GM18858 (cell line): Measurements from ENCODE around the gene ZNF511.
"Not testable (repeated sequence)": the region's sequence is repeated elsewhere in the genome, so short reads cannot be mapped to it uniquely, and the experiment has no call there.

Source experiments
- ATAC-seq: cut with Tn5 transposase; IDR thresholded peaks from one replicate; pipeline ENCODE4 v1.9.1; 2021; ENCODE audit not compliant: unreplicated experiment

ZNF511 gene, protein sequence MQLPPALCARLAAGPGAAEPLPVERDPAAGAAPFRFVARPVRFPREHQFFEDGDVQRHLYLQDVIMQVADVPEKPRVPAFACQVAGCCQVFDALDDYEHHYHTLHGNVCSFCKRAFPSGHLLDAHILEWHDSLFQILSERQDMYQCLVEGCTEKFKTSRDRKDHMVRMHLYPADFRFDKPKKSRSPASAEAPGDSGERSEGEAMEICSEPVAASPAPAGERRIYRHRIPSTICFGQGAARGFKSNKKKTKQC

DNA sequence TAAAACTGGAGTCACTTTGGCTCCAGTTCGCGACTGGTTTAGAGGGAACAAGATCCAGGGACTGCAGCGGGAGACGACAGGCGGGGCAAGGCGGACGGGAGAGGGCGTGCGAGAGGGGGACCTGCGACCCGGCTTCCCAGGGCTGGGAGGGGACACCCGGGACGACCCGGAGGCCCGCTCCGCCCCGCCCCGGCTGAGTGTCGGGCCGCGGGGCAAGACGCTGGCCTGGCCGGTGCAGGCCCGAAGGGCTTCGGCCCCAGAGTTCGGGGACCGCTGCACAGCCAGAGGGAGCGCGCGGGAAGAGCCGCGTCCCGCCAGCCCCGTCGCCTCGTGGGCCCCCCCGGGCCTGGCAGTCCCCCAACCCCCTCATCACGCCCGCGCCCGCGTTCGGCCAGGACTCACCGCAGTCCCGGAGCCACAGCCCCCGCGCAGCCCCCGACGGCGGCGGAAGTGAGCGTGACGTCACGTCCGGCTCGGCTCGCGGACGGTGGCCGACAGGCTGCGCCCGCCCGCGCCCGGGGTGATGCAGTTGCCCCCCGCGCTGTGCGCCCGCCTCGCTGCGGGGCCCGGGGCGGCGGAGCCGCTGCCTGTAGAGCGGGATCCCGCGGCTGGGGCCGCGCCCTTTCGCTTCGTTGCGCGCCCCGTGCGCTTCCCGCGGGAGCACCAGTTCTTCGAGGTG, at the start of gene ZNF511, which contains the start of gene TUBGCP2:
Gene ZNF511, plus strand, starts transcription at position 494 of the 679 bp plus-strand sequence. Its CDS starts 30 bp downstream, at position 524.
Gene TUBGCP2, minus strand, starts transcription at position 452 of the 679 bp plus-strand sequence. CDS start 5,931 bp downstream, outside the sequence.
- ATAC-seq: peak; percentile 58

- ATAC-seq: no peak
These were observed 49.1 kb upstream of the ZNF511 start for GRCh38 chr10:133259602-133259989.

- ATAC-seq: peak; percentile 37
These were observed 47.6 kb upstream of the ZNF511 start for GRCh38 chr10:133260895-133261725.

- ATAC-seq: peak; percentile 27
These were observed 46.9 kb upstream of the ZNF511 start for GRCh38 chr10:133261726-133262325.

DNA sequence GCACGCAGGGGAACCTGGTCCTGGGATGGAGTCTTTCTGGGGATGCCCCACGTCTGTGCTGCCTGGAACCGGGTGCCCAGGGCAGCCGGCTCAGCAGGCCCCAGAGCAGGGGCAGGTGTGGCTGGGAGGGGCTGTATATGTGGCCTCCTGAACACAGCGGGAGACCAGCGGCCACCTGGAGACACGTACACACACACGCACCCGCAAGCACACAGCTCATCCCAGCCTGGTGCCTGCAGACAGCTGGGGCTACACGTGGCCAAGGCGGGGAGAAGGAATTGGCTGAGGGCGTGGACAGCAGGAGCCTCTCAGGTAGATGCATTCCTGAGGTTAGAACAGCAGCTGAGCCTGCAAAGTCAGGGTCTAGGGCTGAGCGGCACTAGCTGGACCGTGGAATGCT, 46.0 kb upstream of the ZNF511 start:
- ATAC-seq: no peak

GRCh38 chr10:133263674-133264073, 45.0 kb upstream of the ZNF511 start:
- no peak for ATAC-seq

DNA sequence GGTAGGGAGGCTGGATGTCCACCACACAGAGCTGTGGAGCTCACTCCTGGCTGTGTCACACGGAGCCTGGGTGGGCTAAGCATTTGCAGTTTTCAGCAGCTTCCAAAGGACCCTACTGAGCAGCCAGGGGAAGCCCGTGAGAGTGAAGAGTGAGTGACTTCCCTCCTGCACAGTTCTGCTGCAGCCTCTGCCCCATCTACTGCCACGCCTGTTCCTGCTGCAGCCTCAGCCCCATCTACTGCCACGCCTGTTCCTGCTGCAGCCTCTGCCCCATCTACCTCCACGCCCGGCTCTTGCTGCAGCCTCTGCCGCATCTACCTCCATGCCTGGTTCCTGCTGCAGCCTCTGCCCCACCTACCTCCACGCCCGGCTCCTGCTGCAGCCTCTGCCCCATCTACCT, 44.3 kb upstream of the ZNF511 start:
- no peak for ATAC-seq

DNA sequence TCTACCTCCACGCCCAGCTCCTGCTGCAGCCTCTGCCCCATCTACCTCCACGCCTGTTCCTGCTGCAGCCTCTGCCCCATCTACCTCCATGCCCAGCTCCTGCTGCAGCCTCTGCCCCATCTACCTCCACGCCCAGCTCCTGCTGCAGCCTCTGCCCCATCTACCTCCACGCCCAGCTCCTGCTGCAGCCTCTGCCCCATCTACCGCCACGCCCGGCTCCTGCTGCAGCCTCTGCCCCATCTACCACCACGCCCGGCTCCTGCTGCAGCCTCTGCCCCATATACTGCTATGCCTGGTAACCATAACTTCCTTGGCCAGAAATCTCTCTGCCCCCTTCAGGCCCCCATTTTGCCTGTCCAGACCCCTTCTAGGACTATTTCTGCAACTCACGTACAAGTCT, 43.7 kb upstream of the ZNF511 start:
- not testable (repeated sequence) for ATAC-seq

DNA sequence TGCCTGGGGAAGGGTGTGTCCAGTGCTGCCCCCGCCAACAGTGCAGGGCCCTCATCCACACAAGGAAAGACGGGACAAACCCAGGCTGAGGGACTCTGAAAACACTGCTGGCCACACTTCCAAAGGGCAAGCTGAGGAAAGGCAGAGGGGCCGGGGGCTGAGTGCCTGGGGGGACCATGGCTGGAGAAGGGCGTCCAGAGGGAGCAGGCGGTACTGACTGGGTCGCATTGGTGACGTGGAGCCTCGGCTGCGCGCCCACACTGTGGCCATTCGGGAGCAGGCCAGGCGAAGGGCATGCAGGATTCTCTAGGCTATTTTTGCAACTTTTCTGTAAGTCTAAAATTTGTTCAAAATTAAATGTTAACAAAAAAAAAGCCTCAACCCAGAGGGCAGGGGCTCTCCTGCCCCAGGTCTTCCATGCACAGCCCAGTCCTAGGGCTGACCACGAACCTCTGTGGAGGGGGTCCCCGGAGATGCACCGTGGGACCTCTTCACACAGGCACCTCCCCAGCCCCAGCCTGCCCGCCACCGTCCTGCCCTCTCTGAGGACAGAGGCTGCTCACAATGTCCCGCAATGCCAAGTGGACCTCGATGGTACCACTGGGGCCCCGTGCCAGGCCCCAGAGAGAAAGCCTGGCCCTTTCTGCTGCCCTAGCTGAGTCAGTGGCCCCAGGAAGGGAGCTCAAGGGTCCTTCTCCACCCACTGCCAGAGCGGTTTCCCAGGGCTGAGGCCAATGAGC, 42.5 kb upstream of the ZNF511 start:
- ATAC-seq: no peak

DNA sequence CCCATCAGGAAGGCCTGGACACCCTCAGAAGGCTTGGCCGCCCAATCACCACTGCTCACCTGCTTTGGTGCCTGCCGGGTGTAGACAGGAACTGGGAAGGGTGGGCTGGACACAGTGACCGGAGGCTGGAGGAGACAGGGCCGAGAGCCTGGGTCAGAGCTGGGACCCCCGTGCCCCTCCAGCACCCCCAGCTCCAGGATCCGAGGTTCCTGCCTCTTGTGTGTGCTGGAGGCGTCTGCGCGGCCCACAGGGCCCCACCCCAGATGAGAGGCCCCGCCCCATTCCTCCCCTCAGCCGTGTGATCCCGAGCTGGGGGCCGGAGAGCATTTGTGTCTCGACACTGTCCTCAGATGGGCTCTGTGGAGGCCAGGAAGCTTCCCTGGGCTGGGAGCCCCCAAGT, 41.4 kb upstream of the ZNF511 start:
- no peak for ATAC-seq

- ATAC-seq: no peak
These were observed 40.9 kb upstream of the ZNF511 start for GRCh38 chr10:133267829-133268228.

GRCh38 chr10:133268532-133268931, 40.2 kb upstream of the ZNF511 start:
- no peak for ATAC-seq

DNA sequence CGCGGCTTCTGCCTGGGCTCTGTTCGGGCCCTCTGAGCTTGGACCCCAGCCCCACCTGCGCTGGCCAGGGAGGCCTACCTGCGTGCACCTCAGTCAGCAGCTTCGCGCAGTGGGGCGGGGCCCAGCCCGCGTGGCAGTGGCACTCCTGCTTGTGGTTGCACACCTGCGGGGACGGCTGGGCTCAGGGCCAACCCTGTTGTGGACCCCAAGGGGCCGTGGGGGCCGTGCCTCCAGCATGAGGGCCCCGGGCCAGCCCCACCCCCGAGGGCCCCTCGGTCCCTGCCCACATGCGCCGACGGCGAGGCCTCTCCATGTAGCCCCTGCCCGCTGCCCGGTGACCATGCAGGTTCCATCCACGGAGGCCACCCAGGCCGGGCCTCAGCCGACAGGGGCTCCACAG, 39.3 kb upstream of the ZNF511 start:
- no peak for ATAC-seq

GRCh38 chr10:133270204-133270603, 38.5 kb upstream of the ZNF511 start:
- no peak for ATAC-seq

DNA sequence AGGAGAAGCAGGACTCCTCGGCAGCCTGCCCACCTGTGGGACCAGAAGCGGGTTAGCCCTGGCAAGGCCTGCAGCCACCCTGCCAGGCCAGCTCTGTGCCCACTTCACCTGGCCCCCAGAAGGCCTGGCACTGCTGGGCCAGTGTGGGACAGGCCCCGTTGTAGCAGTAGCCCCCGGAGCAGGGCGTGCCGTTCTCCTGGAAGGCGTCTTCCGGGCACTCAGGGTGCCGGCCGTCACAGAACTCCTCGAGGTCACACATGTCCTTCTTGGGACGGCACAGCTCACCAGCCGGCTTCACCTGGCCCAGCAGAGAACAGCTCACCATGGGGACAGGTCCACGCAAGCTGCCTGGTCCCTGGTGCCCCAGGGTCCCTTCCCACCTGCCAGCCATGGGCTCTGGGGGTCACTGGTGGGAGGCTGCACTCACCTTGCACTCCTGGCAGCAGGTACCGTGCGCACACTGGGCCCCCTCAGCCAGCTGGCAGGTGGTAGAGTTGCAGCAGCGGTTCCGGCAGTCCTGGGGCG, 37.9 kb upstream of the ZNF511 start:
- no peak for ATAC-seq

DNA sequence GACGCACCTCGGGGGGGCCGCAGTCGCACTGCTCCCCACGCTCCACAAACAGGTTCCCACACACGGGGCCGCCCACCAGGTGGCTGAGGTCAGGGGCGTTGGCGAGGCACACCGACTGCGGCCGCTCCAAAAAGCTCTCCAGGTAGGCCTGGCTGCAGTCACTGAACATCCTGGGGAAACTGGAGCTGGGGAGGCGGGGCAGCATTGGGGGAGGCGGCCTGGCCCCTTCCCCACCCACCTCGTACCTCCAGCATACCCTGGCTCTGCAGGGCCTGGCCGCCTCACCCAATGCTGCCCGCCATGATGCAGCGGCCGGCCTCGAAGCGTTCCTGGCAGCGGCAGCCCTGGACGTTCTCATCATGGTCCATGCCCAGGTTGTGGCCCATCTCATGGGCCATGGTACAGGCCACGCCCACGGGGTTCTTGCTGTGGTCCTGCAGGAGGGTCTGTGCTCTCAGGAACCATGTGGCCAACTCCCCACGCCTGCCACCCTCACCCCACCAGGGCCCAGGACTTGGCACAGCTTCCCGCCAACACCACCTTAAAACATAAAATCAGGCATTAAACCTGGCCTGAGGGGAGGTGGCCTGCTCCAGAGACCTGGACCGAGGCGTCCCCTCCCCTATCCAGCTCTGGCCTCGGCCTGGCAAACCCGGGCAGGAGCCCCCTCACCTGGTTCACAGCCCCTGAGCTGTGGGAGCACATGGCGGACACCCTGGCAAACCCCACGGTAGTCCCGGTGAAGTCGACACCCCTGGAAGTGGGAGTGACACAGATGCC, 37.0 kb upstream of the ZNF511 start:
- no peak for ATAC-seq

- no peak for ATAC-seq
These were observed 36.3 kb upstream of the ZNF511 start for GRCh38 chr10:133272301-133272963.

- ATAC-seq: no peak
These were observed 35.7 kb upstream of the ZNF511 start for GRCh38 chr10:133272964-133273420.
